ENCODE measurements around the gene TMEM151A. TPM values are rescaled to one million over a fixed set of nuclear protein-coding genes. Genes with fewer than 3 reads are reported as not detected.
"Not testable (repeated sequence)": the region's sequence is repeated elsewhere in the genome, so short reads cannot be mapped to it uniquely, and the experiment has no call there.

The TMEM151A gene
- total and polyA plus RNA-seq, 4 donors: 0.05 to 0.13 TPM; not detected in 2

- no peak overlapping the region for H3K9ac ChIP-seq (ENCODE audit: low read depth in 1 of 2, low read length in 2 of 2)
- TF ChIP-seq, protein P1, sequence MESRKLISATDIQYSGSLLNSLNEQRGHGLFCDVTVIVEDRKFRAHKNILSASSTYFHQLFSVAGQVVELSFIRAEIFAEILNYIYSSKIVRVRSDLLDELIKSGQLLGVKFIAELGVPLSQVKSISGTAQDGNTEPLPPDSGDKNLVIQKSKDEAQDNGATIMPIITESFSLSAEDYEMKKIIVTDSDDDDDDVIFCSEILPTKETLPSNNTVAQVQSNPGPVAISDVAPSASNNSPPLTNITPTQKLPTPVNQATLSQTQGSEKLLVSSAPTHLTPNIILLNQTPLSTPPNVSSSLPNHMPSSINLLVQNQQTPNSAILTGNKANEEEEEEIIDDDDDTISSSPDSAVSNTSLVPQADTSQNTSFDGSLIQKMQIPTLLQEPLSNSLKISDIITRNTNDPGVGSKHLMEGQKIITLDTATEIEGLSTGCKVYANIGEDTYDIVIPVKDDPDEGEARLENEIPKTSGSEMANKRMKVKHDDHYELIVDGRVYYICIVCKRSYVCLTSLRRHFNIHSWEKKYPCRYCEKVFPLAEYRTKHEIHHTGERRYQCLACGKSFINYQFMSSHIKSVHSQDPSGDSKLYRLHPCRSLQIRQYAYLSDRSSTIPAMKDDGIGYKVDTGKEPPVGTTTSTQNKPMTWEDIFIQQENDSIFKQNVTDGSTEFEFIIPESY (IDR thresholded peaks at IDR 0.05): no peak
- TF ChIP-seq HNF4G (IDR thresholded peaks at IDR 0.05) (no peak), REST (IDR thresholded peaks at IDR 0.05) (no peak), NR2F2 (IDR thresholded peaks at IDR 0.05) (no peak), TAF1 (conservative IDR thresholded peaks at IDR 0.05) (no peak), GABPA (IDR thresholded peaks at IDR 0.05 in 1 of 2, conservative IDR thresholded peaks at IDR 0.05 in 1 of 2) (no peak), CTCF (IDR thresholded peaks at IDR 0.05; ENCODE audit: low read depth, low read length, missing input control) (no peak), MAX (IDR thresholded peaks at IDR 0.05) (no peak), EGR1 (IDR thresholded peaks at IDR 0.05; ENCODE audit: low read depth in 2 of 2) (no peak), YY1 (IDR thresholded peaks at IDR 0.05) (no peak), JUND (IDR thresholded peaks at IDR 0.05) (no peak), SP1 (IDR thresholded peaks at IDR 0.05) (no peak), ATF3 (IDR thresholded peaks at IDR 0.05) (no peak), FOXA2 (IDR thresholded peaks at IDR 0.05) (no peak), RAD21 (IDR thresholded peaks at IDR 0.05) (no peak), RXRA (IDR thresholded peaks at IDR 0.05) (no peak)
- DNase-seq (ENCODE audit: low spot score): no peak
These were observed 15.6 kb upstream of the TMEM151A start for GRCh38 chr11:66275984-66276612.

DNA sequence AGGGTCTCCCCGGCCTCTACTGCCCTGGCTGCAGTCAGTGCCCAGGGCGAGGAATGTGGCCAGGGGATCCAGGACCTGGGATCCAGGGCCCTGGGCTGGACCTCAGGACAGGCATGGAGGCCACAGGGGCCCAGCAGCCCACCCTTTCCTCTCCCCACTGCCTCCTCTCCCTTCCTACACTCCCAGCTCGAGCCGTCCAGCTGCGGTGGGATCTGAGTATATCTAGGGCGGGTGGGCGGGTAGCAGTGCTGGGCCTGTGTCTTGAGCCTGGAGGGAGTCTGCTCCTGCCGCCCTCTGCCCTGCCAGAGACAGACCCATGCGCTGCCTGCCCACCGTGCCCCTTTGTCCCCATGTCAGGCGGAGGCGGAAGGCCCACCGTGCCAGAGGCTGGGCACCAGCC lies 15.1 kb upstream of the TMEM151A start:
- H3K4me1 ChIP-seq (ENCODE audit: control insufficient read depth in 4 of 4, insufficient read depth in 4 of 4, low read length in 3 of 4); H3K27me3 ChIP-seq (ENCODE audit: control insufficient read depth in 4 of 4, insufficient read depth in 4 of 4, low read length in 3 of 4); H3K4me3 ChIP-seq (ENCODE audit: low read depth in 1 of 3, low read length in 3 of 3); H3K27ac ChIP-seq (ENCODE audit: low read depth in 1 of 2, low read length in 2 of 2); H3K9ac ChIP-seq (ENCODE audit: low read depth in 1 of 2, low read length in 2 of 2); DNase-seq (ENCODE audit: low spot score); H3K9me3 ChIP-seq (ENCODE audit: control insufficient read depth in 4 of 4, low read length in 3 of 4): not testable (repeated sequence)
- H3K36me3 ChIP-seq (ENCODE audit: control insufficient read depth in 4 of 4, insufficient read depth in 3 of 4, low read depth in 1 of 4, low read length in 3 of 4): peaks cover 11 to 47% (median 32%) of the 10 kb centered on the region in 4 donors
- 90% methylated on average over 13 of the region's 13 CpGs for WGBS

More at GRCh38 chr11:66275984-66276612, 15.6 kb upstream of the TMEM151A start:
- 94% methylated on average over 14 of the region's 14 CpGs for WGBS
- H3K36me3 ChIP-seq (ENCODE audit: control insufficient read depth in 4 of 4, insufficient read depth in 3 of 4, low read depth in 1 of 4, low read length in 3 of 4): peaks cover 11 to 49% (median 32%) of the 10 kb centered on the region in 4 donors
- H3K9me3 ChIP-seq (ENCODE audit: control insufficient read depth in 4 of 4, low read length in 3 of 4): no peaks in the 10 kb centered on the region
- no peak overlapping the region for H3K4me3 ChIP-seq (ENCODE audit: low read depth in 1 of 3, low read length in 3 of 3)
- H3K27me3 ChIP-seq (ENCODE audit: control insufficient read depth in 4 of 4, insufficient read depth in 4 of 4, low read length in 3 of 4): no peaks in the 10 kb centered on the region
- no peak overlapping the region for H3K27ac ChIP-seq (ENCODE audit: low read depth in 1 of 2, low read length in 2 of 2)
- H3K4me1 ChIP-seq (ENCODE audit: control insufficient read depth in 4 of 4, insufficient read depth in 4 of 4, low read length in 3 of 4): peaks cover 2 to 8% (median 5%) of the 10 kb centered on the region in 4 donors

DNA sequence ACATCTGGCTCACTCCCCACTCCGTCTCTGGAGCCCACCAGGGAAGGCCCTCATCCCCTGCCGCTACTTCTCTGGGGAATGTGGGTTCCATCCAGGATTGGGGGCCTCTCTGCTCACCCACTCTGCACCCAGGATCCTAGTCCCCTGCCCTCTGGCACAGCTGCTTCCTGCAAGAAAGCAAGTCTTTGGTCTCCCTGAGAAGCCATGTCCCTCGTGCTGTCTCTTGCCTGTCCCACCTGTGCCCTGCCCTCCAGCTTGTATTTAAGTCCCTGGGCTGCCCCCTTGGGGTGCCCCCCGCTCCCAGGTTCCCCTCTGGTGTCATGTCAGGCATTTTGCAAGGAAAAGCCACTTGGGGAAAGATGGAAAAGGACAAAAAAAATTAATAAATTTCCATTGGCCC lies 14.6 kb upstream of the TMEM151A start:
- H3K9me3 ChIP-seq (ENCODE audit: control insufficient read depth in 4 of 4, low read length in 3 of 4); H3K27ac ChIP-seq (ENCODE audit: low read depth in 1 of 2, low read length in 2 of 2); H3K27me3 ChIP-seq (ENCODE audit: control insufficient read depth in 4 of 4, insufficient read depth in 4 of 4, low read length in 3 of 4); H3K9ac ChIP-seq (ENCODE audit: low read depth in 1 of 2, low read length in 2 of 2); DNase-seq (ENCODE audit: low spot score); H3K4me3 ChIP-seq (ENCODE audit: low read depth in 1 of 3, low read length in 3 of 3); H3K4me1 ChIP-seq (ENCODE audit: control insufficient read depth in 4 of 4, insufficient read depth in 4 of 4, low read length in 3 of 4): not testable (repeated sequence)
- H3K36me3 ChIP-seq (ENCODE audit: control insufficient read depth in 4 of 4, insufficient read depth in 3 of 4, low read depth in 1 of 4, low read length in 3 of 4): peaks cover 11 to 43% (median 28%) of the 10 kb centered on the region in 4 donors
- WGBS: 82% methylated on average over 4 of the region's 4 CpGs

Measured in liver (tissue), 9 donors.